KMS-11 (cell line): ENCODE results near the gene THBS1.

Experiments used
- H2AFZ ChIP-seq: fragments of 200-600 bp; sonication (generic); 2 replicates; pipeline ENCODE4 v1.6.1; 2016; ENCODE audit warnings: antibody characterized with exemption, mixed run types, low read depth
- H3K27ac ChIP-seq: fragments of 200-600 bp; sonication (generic); 2 replicates; pipeline ENCODE4 v1.6.1; 2016; ENCODE audit warnings: mild to moderate bottlenecking, mixed run types
- H3K27me3 ChIP-seq: fragments of 200-600 bp; sonication (generic); 2 replicates; pipeline ENCODE4 v1.6.1; 2017; ENCODE audit warnings: mild to moderate bottlenecking, low read depth, mixed run types, moderate library complexity; ENCODE audit not compliant: insufficient read depth
- H3K36me3 ChIP-seq: fragments of 200-600 bp; sonication (generic); 2 replicates; pipeline ENCODE4 v1.6.1; 2017; ENCODE audit warnings: mild to moderate bottlenecking, mixed run types; ENCODE audit not compliant: insufficient read depth
- H3K4me1 ChIP-seq: fragments of 200-600 bp; sonication (generic); 2 replicates; pipeline ENCODE4 v1.6.1; 2016; ENCODE audit warnings: mild to moderate bottlenecking, low read depth, mixed run types; ENCODE audit not compliant: poor library complexity, severe bottlenecking
- H3K4me2 ChIP-seq: fragments of 200-600 bp; sonication (generic); 2 replicates; pipeline ENCODE4 v1.7.0; 2016; ENCODE audit warnings: mild to moderate bottlenecking, mixed run types
- H3K4me3 ChIP-seq: fragments of 200-600 bp; sonication (generic); IDR thresholded peaks from 2 replicates; pipeline ENCODE4 v1.6.1; 2017; ENCODE audit warnings: low read depth, low read length, mixed read lengths; ENCODE audit not compliant: insufficient read depth
- H3K79me2 ChIP-seq: fragments of 200-600 bp; sonication (generic); 2 replicates; pipeline ENCODE4 v1.6.1; 2016; ENCODE audit warnings: low read depth, mixed run types; ENCODE audit not compliant: insufficient read depth
- H3K9ac ChIP-seq: fragments of 200-600 bp; sonication (generic); 2 replicates; pipeline ENCODE4 v1.6.1; 2016; ENCODE audit warnings: mild to moderate bottlenecking, mixed run types
- H4K20me1 ChIP-seq: fragments of 200-600 bp; sonication (generic); 2 replicates; pipeline ENCODE4 v1.6.1; 2016; ENCODE audit warnings: mild to moderate bottlenecking, mixed run types; ENCODE audit not compliant: insufficient read depth
- TF ChIP-seq, protein P1 (sequence below): fragments of 200-600 bp; sonication (generic); conservative IDR thresholded peaks from 2 replicates; pipeline ENCODE4 v1.6.1; 2017; ENCODE audit warnings: low read depth, mild to moderate bottlenecking, antibody characterized with exemption, low read length, moderate library complexity, mixed read lengths

The THBS1 gene

DNA sequence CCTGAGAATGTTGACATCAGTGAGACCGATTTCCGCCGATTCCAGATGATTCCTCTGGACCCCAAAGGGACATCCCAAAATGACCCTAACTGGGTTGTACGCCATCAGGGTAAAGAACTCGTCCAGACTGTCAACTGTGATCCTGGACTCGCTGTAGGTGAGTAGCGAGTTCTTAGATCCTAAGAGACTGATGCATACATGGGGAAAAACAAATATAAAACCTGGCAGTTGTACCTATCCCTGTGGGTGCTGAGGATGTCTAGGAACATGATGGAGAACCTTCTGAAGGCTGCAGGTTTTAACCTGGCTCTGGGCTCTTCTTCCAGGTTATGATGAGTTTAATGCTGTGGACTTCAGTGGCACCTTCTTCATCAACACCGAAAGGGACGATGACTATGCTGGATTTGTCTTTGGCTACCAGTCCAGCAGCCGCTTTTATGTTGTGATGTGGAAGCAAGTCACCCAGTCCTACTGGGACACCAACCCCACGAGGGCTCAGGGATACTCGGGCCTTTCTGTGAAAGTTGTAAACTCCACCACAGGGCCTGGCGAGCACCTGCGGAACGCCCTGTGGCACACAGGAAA is 12.3 kb downstream of the THBS1 start:
- H3K27ac ChIP-seq: no peak overlapping the region
- no peak overlapping the region for H3K4me3 ChIP-seq
- H3K36me3 ChIP-seq: no peaks in the 10 kb centered on the region
- H3K4me1 ChIP-seq: no peaks in the 10 kb centered on the region
- H3K9ac ChIP-seq: no peak overlapping the region
- H4K20me1 ChIP-seq: no peaks in the 10 kb centered on the region
- TF ChIP-seq, protein P1, sequence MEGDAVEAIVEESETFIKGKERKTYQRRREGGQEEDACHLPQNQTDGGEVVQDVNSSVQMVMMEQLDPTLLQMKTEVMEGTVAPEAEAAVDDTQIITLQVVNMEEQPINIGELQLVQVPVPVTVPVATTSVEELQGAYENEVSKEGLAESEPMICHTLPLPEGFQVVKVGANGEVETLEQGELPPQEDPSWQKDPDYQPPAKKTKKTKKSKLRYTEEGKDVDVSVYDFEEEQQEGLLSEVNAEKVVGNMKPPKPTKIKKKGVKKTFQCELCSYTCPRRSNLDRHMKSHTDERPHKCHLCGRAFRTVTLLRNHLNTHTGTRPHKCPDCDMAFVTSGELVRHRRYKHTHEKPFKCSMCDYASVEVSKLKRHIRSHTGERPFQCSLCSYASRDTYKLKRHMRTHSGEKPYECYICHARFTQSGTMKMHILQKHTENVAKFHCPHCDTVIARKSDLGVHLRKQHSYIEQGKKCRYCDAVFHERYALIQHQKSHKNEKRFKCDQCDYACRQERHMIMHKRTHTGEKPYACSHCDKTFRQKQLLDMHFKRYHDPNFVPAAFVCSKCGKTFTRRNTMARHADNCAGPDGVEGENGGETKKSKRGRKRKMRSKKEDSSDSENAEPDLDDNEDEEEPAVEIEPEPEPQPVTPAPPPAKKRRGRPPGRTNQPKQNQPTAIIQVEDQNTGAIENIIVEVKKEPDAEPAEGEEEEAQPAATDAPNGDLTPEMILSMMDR: no peak
- H2AFZ ChIP-seq: no peak overlapping the region
- no peak overlapping the region for H3K4me2 ChIP-seq
- no peaks in the 10 kb centered on the region for H3K27me3 ChIP-seq
- no peaks in the 10 kb centered on the region for H3K79me2 ChIP-seq

DNA sequence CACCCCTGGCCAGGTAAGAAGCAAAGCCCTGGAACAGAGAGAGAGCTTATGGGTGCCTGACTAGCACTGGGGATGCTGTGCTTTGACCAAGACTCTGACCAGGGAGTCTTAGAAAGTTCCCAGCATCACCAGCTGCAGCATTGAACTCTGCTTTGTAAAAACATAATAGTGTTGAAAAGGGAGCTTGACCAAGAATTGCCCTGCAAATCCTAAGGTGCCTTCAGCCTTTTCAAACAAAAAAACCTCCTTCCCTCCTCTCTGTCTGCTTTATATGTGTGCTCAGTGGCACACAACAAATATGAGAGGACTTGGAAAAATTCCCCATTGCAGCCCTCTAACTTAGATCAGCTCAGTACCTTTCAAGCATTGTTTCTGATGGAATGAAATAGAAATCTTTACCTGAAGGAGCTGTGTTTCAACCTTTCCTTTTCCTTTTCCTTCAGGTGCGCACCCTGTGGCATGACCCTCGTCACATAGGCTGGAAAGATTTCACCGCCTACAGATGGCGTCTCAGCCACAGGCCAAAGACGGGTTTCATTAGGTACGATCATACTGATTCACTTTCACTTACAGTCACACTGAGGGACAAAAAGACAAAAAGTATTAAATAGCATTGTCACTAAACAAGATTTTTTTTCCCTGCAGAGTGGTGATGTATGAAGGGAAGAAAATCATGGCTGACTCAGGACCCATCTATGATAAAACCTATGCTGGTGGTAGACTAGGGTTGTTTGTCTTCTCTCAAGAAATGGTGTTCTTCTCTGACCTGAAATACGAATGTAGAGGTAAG is 13.0 kb downstream of the THBS1 start:
- Histone ChIP-seq H4K20me1 (no peaks in the 10 kb centered on the region), H3K27me3 (no peaks in the 10 kb centered on the region), H3K4me1 (no peaks in the 10 kb centered on the region), H3K36me3 (no peaks in the 10 kb centered on the region), H3K4me3 (no peak overlapping the region), H3K9ac (no peak overlapping the region), H2AFZ (no peak overlapping the region), H3K79me2 (no peaks in the 10 kb centered on the region), H3K4me2 (no peak overlapping the region), H3K27ac (no peak overlapping the region)
- TF ChIP-seq, protein P1: no peak

DNA sequence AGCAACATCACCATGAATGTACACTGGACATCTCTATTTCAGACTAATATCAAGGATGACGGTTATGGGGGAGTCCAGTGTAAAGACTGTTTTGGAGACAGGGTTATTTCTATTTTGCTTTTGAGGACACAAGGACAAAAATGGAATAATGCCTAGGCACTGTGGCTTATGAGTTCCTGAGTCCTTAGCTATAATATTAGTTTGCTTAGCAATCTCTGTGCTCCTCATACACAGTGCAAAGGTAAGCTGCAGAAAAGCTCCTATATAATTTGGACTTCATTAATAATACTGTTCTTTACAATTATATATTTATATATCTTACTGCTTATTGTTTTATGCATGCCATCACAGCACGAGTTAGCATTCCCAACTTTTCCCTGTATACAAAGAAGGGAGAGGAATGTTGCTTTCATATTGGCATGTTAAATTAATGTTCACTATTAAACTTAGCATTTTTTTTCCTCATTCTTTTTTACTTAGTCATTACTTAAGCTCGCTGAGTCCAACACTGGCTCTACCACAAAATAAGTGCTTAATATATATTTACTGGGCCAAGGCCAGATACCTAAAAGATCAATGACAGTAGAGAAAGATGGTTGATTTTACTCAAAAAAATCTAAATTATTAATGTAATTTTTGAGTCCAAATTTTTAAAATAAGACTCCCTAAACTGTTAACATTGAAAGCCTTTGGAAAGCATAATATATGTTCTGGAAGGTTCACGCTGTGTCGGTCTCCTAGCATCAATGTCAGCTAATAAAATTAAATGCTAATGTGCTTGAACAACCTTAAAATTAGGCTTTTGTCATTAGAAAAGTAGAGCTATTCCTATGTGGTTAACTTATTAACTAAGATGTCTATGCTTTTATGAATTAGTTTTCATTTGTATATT is 13.8 kb downstream of the THBS1 start:
- H3K27me3 ChIP-seq: no peaks in the 10 kb centered on the region
- H4K20me1 ChIP-seq: no peaks in the 10 kb centered on the region
- H3K27ac ChIP-seq: no peak overlapping the region
- H3K4me3 ChIP-seq: no peak overlapping the region
- no peak overlapping the region for H3K4me2 ChIP-seq
- no peak overlapping the region for H2AFZ ChIP-seq
- H3K36me3 ChIP-seq: no peaks in the 10 kb centered on the region
- H3K79me2 ChIP-seq: no peaks in the 10 kb centered on the region
- TF ChIP-seq, protein P1: no peak
- H3K4me1 ChIP-seq: no peaks in the 10 kb centered on the region
- H3K9ac ChIP-seq: no peak overlapping the region

DNA sequence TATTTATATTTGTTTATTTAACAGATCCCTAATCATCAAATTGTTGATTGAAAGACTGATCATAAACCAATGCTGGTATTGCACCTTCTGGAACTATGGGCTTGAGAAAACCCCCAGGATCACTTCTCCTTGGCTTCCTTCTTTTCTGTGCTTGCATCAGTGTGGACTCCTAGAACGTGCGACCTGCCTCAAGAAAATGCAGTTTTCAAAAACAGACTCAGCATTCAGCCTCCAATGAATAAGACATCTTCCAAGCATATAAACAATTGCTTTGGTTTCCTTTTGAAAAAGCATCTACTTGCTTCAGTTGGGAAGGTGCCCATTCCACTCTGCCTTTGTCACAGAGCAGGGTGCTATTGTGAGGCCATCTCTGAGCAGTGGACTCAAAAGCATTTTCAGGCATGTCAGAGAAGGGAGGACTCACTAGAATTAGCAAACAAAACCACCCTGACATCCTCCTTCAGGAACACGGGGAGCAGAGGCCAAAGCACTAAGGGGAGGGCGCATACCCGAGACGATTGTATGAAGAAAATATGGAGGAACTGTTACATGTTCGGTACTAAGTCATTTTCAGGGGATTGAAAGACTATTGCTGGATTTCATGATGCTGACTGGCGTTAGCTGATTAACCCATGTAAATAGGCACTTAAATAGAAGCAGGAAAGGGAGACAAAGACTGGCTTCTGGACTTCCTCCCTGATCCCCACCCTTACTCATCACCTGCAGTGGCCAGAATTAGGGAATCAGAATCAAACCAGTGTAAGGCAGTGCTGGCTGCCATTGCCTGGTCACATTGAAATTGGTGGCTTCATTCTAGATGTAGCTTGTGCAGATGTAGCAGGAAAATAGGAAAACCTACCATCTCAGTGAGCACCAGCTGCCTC is 14.7 kb downstream of the THBS1 start:
- no peak overlapping the region for H3K4me3 ChIP-seq
- H3K36me3 ChIP-seq: no peaks in the 10 kb centered on the region
- H3K27ac ChIP-seq: no peak overlapping the region

More for the DNA sequence above, 14.7 kb downstream of the THBS1 start:
- no peaks in the 10 kb centered on the region for H4K20me1 ChIP-seq
- no peak overlapping the region for H2AFZ ChIP-seq
- no peaks in the 10 kb centered on the region for H3K79me2 ChIP-seq
- H3K4me1 ChIP-seq: no peaks in the 10 kb centered on the region
- TF ChIP-seq, protein P1: no peak
- H3K9ac ChIP-seq: no peak overlapping the region
- no peaks in the 10 kb centered on the region for H3K27me3 ChIP-seq
- H3K4me2 ChIP-seq: no peak overlapping the region
